Activated gamma-delta T cell treated with Interleukin-2 at 50 U/mL for 16 hours (primary cell): ENCODE results near the gene BTBD9.

ENCODE experiments used
- DNase-seq: peaks from one replicate; pipeline ENCODE4 v3.0.0-alpha.2; 2020

Gene BTBD9

DNA sequence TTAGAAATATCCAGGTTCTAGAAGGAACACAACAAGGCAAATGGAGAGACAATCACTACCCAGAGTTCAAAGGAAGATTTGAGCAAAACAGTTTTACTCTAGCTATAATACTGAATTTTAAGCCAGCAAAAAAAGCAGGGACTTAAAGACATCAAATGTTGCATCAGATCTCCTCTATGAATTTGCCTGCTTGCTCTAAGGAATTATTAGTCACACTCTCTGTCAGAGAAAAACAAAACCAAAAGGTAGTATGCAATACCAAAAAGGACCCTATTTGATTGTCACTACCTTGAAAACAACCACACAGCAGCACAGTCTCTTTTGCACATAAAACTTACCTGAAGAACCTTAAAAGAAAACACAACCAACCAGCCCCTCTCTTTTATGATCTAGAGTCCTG, 46.3 kb downstream of the BTBD9 start:
- DNase-seq: no peak

DNA sequence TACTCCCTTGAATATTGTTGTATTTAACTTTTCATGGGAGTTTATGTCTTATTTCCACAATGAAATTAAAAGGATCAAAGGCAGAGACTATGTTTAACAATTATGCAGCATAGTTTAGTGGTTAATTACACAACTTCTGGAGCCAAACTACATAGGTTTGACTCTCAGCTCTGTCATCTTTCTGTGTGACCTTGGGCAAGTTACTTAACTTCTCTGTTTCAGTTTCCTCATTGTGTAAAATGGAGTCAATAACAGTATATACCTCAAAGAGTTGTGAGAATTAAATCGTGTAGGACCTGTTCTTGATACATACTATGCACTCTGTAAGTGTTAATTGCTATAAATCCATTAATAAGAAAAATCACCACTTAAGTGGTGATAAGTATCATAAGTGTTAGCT, 48.3 kb downstream of the BTBD9 start:
- DNase-seq: no peak

DNA sequence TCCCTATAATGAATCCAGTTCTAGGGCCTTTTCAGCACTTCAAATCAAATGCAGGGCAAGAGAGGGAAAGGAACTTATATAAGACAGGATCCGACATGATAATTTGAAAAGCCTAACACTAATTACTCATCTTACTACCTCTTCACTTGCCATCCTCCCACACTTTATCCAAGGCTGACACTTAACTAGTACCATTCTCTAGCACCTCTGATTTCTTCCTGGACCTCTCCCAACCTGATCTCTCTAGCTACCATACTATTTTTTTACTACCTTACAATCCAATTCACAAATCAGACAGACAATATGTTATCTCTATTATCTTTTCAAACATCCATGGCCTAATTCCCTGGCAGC, 50.4 kb downstream of the BTBD9 start:
- DNase-seq: no peak

DNA sequence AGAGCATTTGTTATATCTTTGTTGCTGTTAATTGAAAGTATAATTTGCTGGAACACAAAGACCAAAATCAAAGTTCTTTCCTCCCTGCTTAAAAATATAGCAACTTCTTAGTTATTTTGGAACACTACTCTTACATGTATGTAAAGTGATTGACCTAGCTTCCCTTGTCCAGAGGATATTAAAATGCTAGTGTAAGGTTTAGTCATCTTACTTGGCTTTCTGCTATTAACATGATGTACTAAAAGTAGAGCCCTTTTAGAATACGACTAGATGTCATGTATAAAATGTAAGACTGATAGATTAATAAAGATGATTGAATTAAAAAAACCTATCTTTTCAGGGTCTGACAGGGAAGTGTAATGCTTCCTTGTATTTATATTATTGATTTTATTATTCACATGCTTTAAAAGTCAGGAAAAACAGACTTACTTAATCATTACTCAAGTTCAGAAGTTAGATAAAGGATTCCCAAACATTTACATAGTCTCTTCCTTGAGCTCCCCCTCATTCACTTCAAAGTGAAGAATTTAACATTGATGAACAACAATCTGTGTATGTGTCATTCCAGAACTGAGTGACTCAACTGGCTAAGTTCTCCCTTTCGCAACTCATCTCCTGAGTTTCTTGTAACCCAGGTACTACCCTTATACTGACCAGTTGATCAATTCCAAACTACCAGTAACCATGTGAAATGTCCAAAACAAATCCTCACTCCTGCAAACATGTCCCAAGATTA, 50.9 kb downstream of the BTBD9 start:
- DNase-seq: no peak

DNA sequence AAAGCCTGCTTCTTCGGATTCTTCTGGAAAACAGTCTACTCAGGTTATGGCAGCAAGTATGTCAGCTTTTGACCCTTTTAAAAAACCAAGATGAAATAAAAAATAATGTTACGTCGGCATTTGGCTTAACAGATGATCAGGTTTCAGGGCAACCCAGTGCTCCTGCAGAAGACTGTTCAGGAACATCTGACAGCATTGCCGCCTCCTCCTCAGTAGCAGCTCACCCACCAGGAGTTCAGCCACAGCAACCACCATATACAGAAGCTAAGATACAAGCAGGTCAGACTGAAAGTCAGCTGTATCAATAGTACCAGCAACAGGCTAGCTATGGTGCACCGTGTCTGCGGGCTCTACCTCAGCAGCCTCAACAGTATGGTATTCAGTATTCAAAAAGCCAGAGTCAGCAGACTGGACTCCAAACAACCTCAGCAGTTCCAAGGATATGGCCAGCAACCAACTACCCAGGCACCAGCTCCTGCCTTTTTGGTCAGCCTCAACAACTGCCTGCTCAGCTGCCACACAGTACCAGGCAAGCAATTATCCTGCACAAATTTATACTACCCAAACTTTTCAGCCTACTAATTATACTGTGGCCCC, 51.9 kb downstream of the BTBD9 start:
- no peak for DNase-seq

DNA sequence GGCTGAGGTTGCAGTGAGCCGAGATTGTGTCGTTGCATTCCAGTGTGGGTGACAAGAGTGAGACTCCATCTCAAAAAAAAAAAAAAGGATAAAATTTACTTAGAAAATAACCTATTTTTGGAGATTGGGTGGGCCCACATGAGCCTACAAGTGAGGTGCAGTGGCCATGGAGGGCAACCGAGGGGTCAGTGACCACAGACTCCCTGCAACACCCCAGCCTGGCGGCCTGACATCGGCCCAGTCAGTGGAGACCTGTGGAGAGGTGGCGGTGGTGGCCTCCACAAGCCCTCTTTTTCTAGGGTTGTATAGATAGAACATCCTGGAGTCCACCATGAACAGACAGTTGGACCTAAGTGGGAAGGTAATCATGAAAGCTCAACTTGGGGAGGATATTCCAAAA, 52.7 kb downstream of the BTBD9 start:
- no peak for DNase-seq

DNA sequence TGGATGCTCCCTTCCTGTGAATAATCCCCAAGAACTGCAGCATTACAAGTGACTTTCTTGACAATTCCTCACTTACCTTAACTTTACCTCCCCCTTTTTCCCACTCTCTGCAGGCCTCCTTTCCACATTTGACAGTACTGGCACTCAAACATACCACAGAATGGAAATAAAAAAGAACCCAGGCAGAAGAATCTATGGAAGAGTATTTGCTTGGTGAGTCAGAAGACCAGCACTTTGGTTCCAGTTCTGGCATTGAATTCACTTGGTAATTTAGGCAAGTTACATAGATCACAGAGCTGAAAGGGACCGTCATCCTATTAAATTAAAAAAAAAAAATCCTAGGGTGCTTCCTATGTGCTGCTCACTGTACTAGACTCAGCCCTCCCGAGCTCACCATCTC, 55.0 kb downstream of the BTBD9 start:
- no peak for DNase-seq

DNA sequence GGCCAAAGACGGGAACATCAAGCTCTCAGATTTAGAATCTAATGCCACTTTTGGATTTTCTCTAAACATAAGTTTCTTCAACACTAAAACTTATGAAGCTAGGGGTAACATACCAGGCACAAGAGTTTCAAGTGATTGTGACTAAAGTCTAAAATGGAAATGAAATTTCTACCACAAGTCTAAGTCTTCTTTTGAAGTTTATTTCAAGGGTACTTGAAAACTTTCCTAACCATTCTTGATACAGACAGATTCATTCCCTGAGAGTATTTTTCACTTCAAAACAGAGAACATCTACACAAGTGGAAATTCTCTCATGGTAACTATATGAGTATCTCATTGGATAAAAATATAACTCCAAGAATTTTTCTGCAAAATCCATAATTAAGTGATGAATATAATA, 56.2 kb downstream of the BTBD9 start:
- no peak for DNase-seq

DNA sequence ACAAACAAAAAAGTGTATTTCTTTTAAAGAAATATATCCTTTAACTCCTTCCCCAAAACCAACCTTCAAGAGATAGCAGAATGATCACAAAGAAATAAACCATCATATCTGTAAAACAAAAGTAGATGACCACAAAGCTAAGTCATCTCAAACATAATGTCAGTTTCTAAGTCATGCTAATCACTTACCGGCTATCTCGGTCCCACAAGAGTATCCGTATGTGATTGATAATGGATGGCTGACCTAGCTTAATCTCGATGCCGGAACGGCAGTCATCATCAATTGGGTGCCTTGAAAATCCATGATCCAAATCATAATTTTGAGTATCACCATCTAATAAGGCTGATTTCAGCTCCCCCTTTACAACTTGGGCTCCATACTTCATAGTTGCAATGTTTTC, 59.7 kb downstream of the BTBD9 start:
- DNase-seq: no peak

DNA sequence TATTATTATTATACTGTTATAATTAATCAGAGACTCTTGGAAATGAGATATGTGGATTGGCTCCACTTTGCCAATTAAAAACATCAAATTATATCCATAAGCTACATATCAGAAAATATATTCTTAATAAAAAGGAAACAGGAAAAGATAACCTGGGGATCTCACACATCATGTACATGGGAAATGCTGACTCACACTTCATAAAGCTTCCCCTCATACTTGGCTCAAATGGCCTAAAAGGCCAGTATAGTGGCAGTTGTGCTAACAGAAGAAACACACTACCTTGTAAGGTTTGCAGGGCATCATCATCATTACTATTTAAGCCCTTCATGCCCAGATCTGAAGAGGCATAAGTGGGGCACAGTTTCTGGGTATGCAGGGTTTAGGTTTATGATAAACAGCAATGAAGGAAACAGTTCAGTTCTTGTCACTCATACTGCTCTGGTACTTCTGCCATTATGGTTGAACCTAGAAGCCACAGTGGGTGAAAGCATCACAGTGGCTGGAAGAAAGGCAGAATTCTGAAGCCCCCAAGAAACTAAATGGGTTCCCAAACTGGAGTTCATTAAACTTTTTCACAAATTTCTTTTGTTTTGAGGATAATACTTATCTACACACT, 60.6 kb downstream of the BTBD9 start:
- no peak for DNase-seq

DNA sequence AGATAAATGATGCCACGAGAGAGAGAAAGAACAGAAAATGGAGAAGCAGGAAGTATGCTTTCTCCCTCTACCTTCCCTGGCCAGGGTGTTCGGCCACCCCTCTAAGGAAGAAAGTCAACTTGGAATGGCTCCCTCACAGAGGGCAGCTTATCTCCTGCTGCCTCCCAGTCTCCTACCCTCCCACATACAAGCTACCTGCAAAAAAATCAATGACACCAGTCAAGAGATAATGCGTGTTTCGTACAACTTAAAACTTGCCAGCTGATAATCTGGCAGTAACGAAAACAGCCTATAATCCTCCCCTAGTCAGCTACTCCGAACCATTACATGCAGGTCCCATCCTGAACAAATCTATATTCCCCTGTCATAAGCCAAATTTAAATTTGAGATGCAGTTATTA, 61.7 kb downstream of the BTBD9 start:
- DNase-seq: no peak

DNA sequence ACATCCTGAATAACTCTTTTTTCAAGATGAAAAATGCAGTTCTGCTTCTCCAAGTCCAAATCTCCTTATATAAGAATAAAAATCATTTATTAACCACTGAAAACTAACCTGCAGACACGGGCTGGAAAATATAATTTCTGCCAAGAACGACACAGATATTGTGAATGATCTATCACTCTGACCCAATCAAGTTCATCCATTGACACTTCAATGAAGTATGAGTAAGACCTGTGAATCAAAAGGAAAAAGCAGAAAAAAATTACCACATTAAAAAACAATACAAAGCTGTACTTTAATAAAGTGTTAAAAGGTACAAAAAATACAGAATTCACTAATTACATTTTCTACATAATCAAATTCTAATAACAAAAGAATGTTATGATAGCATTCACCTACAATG, 62.2 kb downstream of the BTBD9 start:
- no peak for DNase-seq

DNA sequence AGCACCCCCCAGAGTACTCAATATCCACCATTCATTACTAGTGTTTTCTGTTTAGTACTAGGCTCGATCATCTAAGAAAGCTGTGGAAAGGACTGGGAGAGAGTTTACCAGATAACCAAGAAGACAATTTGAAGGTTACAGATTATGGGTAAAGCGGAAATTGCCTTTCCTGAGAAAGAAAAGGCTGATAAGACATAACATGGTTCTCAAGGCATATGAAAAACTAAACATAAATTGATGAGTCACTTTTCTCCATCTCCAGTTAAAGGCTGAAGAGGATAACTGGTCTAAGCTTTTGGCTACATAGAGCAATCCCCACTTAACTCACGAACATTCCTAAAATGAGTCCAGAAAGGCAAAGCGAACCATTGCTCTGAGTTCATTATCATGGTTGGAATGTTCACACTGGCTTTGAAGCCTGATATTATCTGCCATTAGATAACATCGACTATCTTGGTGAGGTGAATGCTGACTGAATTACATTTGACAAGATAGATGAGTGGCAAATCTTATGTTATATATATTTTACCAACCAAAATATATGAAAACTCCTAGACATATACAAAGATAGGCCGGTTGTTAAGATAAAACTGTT, 65.8 kb downstream of the BTBD9 start:
- no peak for DNase-seq

DNA sequence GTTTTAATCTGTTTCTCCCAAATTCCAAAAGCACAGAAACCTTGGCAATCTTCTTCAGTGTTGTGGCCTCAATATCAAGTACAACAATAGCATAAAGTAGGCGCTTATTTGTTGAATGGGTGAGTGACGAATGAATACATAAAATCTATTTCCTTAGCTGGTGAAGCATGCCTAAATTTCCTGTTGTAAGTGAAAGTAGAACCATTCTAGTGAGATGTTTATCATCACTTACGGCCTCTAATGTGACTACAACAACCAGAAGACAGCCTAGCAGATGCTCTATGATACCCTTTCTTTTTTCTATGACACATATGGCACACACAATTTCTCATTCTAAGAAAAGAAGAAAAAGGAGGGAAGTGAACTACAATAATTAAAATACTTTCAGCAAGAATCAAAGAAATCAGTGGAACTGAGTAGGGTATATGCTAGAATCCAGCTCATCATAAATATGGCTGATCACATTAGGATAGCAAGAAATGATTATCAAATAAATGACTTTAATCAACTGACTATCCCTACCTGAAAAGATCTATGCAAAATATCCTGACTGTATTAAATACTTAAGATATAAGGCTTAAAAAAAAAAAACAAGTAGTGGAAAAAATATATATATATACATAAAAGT, 67.4 kb downstream of the BTBD9 start:
- DNase-seq: no peak

DNA sequence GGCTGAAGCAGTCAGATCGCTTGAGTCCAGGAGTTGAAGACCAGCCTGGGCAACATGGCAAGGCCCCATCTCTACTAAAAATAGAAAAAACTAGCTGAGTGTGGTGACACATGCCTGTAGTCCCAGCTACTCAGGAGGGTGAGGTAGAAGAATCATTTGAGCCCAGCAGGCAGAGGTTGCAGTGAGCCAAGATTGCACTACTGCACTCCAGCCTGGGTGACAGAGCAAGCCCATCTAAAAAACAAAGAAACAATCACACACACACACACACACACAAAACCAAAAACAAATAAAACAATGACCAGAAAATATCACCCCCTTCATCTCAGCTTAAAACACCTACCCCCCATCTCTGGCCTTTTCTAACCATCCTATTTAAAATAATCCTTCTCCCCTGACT, 68.0 kb downstream of the BTBD9 start:
- DNase-seq: no peak

DNA sequence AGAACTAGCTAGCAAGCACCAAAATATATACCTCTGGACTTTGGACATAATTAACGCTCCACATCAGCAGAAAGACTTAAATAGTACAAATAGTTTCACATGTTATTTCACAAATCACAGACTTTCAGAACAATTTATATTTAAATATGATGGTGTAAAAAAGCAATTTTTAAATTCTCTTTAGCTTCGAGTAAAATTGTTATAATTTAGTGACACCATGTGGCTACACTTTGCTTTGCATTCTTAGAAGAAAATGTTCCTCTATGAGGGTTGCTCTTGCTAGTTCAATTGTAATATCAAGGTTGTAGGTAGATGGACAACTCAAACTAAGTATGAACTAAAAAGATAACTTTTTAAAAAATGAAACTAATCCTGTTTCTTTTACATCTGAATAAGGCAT, 69.0 kb downstream of the BTBD9 start:
- DNase-seq: no peak

DNA sequence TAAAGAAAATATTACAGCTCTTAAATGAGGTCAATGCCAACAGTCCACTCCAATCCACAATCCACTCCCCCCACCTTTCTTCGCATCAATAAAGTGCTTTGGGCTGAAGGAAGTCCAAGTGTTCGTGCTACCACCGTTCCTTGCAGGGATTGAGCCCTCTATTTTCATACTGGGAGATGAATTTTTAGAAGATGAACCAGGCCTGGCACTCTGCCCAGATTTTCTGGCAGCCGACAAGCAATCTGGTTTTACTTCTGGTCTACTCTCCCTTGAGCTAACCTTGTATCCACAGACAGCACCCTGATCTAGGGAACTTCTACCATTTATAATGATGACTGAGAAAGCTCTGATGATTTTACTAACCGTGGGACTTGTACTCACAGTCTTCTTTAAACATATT, 72.3 kb downstream of the BTBD9 start:
- DNase-seq: no peak

DNA sequence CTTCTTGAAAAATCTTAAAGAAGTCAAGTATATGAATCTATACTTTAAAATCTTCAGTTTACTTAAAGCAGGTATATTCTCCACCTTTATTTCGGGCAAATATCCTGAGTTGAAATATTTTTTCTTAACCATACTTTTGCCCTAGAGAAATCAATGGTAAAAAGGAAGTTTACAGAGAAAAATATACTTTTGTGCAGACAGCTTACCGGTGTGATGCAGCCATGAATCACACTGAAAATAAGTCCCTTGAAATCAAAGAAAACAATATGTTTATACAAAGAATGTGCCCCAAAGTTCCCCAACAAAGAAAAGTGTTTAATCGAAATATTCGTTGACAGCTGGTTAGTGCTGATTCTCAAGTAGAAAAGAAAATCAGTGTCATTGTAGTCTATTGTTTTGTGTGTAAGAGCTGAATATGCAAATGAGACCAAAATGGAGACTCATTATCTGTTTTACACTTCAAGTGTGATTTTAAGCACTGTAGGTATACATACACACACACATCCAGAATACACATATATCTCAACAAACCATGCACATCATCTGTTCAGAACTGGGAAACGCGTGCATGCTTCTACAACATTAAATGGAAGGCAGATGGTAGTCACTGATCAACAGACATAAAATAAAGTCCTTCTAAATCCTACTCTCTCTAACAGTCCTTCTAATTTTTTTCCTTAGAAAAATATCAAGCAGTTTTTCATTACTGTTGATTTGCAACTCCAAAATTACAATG, 73.3 kb downstream of the BTBD9 start:
- no peak for DNase-seq

DNA sequence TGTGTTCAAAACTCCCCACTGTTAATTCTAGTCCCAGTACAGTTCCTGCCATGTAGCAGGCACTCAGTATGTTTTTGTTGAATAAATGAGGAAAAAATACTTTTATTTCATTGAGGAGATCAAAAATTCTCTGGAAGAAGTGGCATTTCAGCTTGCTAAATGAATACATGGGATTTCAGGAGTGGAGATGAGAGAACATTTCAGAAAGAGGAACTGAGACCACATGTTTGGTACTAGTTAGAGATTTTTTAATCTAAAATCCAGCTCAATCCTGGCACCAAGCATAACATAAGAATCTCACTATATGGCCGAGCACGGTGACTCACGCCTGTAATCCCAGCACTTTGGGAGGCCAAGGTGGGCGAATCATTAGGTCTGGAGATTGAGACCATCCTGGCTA, 75.4 kb downstream of the BTBD9 start:
- no peak for DNase-seq

DNA sequence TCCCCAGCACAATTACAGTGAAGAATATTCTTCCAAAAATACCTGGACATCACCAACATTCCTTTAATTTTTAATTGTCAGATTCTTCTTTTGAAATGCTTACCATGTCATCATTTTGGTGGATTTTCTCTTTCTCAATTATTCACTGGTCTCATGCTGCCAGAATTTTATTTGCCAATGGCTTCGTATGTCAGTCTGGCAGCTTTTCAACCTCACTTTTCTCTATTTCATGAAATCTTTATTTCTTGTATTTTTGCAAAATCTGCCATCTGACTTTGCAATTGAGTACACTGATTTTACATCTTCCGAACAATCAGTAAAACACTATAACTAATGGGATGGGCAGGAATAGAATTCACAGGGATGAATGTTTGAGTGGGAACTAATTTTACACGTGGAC, 84.1 kb downstream of the BTBD9 start:
- no peak for DNase-seq

DNA sequence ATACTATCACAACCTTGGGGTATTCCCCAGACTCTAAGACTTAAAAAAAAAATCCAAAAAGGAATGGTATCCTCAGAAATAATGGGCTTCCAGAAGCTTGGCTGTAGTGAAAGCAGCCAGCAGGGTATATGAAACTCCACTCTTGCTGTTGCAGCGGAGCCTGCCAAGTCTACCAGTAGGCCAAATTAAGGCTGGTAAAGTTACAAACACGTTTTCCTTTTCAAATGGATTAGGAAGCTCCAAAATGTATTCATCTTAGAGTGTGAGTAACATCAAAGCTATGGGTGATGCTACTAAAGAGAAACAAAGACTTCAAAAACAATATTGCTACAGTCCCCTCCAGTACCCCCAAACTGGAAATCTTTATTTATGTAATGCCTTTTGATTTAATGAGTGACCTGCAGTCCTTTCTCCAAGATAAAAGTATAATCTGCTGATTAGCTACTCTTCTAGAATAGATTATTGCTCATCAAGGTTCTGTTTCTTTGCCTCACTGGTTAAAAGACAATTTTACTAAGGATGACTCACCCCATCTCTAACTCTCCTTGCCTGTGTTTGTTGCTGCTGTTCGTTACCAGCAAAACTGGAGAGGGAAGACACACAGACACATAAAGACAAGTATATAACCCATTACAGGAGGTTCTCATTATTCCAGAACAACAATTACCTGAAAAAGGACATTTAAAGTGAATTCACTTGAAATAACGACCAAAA, 84.9 kb downstream of the BTBD9 start:
- no peak for DNase-seq

DNA sequence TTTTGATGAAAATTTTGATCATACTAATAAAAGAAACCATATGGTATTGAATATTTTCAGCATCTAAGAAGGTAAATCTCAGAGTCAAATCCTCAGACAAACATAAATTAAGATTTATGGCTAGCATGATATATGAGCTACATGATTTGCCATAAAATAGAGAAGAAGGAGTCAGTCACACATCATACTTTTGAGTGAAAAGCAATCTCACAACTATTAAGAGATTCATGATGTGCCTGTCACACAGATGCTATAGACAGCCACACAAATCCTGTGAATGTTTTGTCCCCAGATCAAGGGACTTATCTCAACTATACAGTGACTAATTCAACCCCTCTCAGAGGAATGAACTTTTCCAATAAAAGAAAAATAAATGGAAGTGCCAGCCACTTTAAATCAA, 85.7 kb downstream of the BTBD9 start:
- no peak for DNase-seq

DNA sequence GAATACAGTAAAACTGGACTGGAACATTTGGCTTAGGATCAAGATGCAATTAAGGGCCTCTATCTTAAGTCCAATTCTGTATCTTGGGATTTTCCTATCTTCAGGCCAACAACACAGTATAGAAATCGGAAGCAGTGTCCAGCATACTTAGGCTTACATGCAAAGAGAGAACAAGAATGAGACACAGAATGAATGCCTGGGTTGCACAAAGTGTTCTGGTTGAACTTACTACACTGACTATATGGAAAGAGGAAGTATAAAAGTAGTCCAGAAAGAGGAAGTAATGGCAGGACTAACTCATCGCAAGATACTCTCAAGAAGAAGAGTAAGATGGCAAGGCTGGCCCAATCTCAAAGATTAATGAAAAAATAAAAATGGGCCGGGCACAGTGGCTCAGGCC, 87.6 kb downstream of the BTBD9 start:
- no peak for DNase-seq
